B cell (primary cell): Measurements from ENCODE around the gene DAB2IP.

Experiments
- CTCF ChIP-seq: fragments of 200-600 bp; IDR thresholded peaks from one replicate; pipeline ENCODE4 v1.8.0; 2022; ENCODE audit warnings: antibody characterized with exemption, mild to moderate bottlenecking
- EZH2 ChIP-seq: IDR thresholded peaks from 2 replicates; pipeline ENCODE4 v1.6.1; 2012; ENCODE audit warnings: borderline replicate concordance, low read depth, mild to moderate bottlenecking, moderate library complexity, low read length; ENCODE audit not compliant: insufficient read depth, poor library complexity, severe bottlenecking

GRCh38 chr9:121612511-121612998 is 38.9 kb upstream of the DAB2IP start:
- no peak for TF ChIP-seq CTCF
- TF ChIP-seq EZH2: no peak
